ENCODE results near the gene SH2D5. TPM values are rescaled to one million over a fixed set of nuclear protein-coding genes. Genes with fewer than 3 reads are reported as not detected.
A peak's percentile ranks its signal among the peaks of the same experiment; 100 is the strongest.

Gene SH2D5
- total RNA-seq, 1 experiment from 2014 or later: 14.0 TPM

DNA sequence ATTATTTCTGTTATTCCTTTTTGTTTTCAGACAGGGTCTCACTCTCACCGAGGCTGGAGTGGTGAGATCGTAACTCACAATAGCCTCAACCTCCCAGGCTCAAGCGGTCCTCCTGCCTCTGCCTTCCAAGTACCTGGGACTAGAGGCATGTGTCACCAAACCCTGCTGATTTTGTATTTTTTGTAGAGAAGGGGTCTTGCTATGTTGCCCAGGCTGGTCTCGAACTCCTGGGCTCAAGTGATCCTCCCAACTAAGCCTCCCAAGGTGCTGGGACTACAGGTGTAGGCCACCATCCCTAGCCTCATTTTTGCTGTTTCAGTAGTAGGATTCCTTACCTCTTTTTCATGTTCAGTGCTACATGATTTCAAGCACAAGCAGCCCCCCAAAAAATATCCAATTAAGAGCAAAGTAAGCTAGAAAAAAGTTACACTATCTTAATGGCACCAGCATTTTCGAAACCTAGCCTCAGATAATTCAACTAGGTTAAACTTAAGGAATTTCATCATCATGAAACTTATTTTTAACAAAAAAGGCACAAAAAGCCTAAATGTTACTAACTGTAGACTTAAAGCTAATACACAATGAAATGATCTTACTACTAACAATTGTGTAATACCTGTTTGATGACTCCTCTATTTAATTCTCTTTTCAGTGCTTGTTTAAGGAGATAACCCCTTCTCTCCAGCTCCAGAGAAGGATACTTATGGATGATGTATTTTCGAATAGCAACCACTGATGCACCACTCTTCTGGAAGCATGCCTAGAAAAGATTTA lies 38.0 kb upstream of the SH2D5 start:
- DNase-seq (ENCODE audit: unreplicated experiment): no peak
- Mint-ChIP-seq H3K9me3 (ENCODE audit: unreplicated experiment) (no peaks in the 10 kb centered on the region), H3K4me1 (ENCODE audit: insufficient read depth, unreplicated experiment) (no peaks in the 10 kb centered on the region), H3K27me3 (ENCODE audit: insufficient read depth, unreplicated experiment) (no peaks in the 10 kb centered on the region), H3K27ac (ENCODE audit: low read depth, unreplicated experiment) (peak overlapping the region; percentile 67), H3K36me3 (ENCODE audit: insufficient read depth, unreplicated experiment) (peaks cover 92% of the 10 kb centered on the region), H3K4me3 (ENCODE audit: unreplicated experiment) (no peak overlapping the region)
- BruUV-seq (replicated peaks): no TSS peak
- TF ChIP-seq, protein P1, sequence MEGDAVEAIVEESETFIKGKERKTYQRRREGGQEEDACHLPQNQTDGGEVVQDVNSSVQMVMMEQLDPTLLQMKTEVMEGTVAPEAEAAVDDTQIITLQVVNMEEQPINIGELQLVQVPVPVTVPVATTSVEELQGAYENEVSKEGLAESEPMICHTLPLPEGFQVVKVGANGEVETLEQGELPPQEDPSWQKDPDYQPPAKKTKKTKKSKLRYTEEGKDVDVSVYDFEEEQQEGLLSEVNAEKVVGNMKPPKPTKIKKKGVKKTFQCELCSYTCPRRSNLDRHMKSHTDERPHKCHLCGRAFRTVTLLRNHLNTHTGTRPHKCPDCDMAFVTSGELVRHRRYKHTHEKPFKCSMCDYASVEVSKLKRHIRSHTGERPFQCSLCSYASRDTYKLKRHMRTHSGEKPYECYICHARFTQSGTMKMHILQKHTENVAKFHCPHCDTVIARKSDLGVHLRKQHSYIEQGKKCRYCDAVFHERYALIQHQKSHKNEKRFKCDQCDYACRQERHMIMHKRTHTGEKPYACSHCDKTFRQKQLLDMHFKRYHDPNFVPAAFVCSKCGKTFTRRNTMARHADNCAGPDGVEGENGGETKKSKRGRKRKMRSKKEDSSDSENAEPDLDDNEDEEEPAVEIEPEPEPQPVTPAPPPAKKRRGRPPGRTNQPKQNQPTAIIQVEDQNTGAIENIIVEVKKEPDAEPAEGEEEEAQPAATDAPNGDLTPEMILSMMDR (IDR thresholded peaks at IDR 0.05; ENCODE audit: unreplicated experiment): no peak
- intact Hi-C loops (cut with micrococcal nuclease): no loop called here
- ChIA-PET CTCF (interaction anchor here (0.5 kb wide), 2 partner anchors 15 to 1675 kb away, joined by 3 read pairs; no protein-coding TSS in a partner anchor), POLR2A (interaction anchor here (0.6 to 2.1 kb wide), 4 partner anchors 14 to 74 kb away, joined by 3 to 8 read pairs (median 4); partner anchors contain the start of gene HP1BP3)

DNA sequence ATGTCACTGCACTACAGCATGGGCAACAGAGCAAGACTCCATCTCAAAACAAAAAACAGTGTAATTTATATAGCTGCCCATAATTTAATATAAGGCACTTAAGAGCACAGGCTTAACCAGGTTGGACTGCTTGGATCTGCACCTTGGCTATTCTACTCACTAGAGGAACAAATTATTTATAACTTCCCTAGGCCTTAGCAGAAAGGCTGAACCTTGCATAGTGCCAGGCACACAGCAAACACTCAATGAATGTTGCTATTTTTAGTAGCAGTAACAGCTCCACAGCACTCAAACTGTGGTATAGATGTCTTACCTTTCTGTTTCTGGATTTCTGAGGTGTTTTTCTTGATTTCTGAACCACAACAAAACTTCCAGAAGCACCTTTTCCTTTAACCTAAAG lies 34.8 kb upstream of the SH2D5 start:
- intact Hi-C loops (cut with micrococcal nuclease): no loop called here
- H3K4me1 Mint-ChIP-seq (ENCODE audit: insufficient read depth, unreplicated experiment): no peaks in the 10 kb centered on the region

DNA sequence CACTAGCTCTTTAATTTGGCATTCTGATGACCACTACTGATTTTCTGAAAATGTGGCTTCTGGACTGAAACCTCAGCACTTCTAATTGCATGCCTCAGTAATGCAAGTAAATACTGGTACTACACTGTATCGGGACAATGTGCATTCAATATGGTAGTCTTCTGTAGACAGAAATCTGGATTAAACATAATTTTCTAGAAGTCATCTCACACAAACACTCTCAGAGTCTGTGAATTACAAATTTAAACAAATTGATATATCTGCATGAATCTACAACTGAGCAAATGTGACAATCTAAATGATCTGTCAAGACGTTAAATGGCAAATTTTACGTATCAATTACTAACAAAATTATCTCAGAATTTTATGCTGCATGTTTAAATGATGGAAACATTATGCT lies 30.9 kb upstream of the SH2D5 start:
- POLR2A ChIA-PET: interaction anchor here (0.9 to 1.1 kb wide), 3 partner anchors 11 to 432 kb away, joined by 3 to 4 read pairs (median 4); no protein-coding TSS in a partner anchor
- no TSS peak for BruUV-seq (replicated peaks)
- H3K9me3 Mint-ChIP-seq (ENCODE audit: unreplicated experiment): no peaks in the 10 kb centered on the region
- H3K4me3 Mint-ChIP-seq (ENCODE audit: unreplicated experiment): no peak overlapping the region
- no peak overlapping the region for H3K27ac Mint-ChIP-seq (ENCODE audit: low read depth, unreplicated experiment)
- TF ChIP-seq, protein P1 (IDR thresholded peaks at IDR 0.05; ENCODE audit: unreplicated experiment): no peak
- peaks cover 100% of the 10 kb centered on the region for H3K36me3 Mint-ChIP-seq (ENCODE audit: insufficient read depth, unreplicated experiment)
- H3K27me3 Mint-ChIP-seq (ENCODE audit: insufficient read depth, unreplicated experiment): no peaks in the 10 kb centered on the region
- CTCF ChIA-PET: interaction anchor here (0.7 to 0.9 kb wide), 2 partner anchors 66 to 178 kb away, joined by 3 read pairs; no protein-coding TSS in a partner anchor
- intact Hi-C loops (cut with micrococcal nuclease): no loop called here
- no peak for DNase-seq (ENCODE audit: unreplicated experiment)
- no peaks in the 10 kb centered on the region for H3K4me1 Mint-ChIP-seq (ENCODE audit: insufficient read depth, unreplicated experiment)

More for the DNA sequence above, 34.8 kb upstream of the SH2D5 start:
- H3K27me3 Mint-ChIP-seq (ENCODE audit: insufficient read depth, unreplicated experiment): no peaks in the 10 kb centered on the region
- H3K9me3 Mint-ChIP-seq (ENCODE audit: unreplicated experiment): no peaks in the 10 kb centered on the region
- DNase-seq (ENCODE audit: unreplicated experiment): no peak
- ChIA-PET CTCF (interaction anchor here (1.8 kb wide), 1 partner anchor 15 kb away, joined by 8 read pairs; no protein-coding TSS in a partner anchor), POLR2A (interaction anchor here (0.7 to 1.4 kb wide), 4 partner anchors 10 to 169 kb away, joined by 3 to 6 read pairs (median 4); no protein-coding TSS in a partner anchor)
- H3K4me3 Mint-ChIP-seq (ENCODE audit: unreplicated experiment): no peak overlapping the region
- peaks cover 99% of the 10 kb centered on the region for H3K36me3 Mint-ChIP-seq (ENCODE audit: insufficient read depth, unreplicated experiment)
- no TSS peak for BruUV-seq (replicated peaks)
- no peak overlapping the region for H3K27ac Mint-ChIP-seq (ENCODE audit: low read depth, unreplicated experiment)
- TF ChIP-seq, protein P1 (IDR thresholded peaks at IDR 0.05; ENCODE audit: unreplicated experiment): no peak

DNA sequence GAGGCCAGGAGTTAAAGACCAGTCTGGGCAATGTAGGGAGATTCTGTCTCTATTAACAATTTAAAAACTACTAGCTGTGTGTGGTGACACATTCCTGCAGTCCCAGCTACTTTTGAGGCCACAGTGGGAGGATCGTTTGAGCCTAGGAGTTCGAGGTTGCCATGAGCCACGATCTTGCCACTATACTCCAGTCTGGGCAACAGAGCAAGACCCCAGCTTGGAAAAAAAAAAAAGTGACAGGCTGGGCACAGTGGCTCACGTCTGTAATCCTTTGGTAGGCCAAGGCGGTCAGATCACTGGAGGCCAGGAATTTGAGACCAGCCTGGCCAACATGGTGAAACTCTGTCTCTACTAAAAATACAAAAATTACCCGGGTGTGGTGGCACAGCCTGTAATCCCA lies 27.8 kb upstream of the SH2D5 start:
- no peaks in the 10 kb centered on the region for H3K4me1 Mint-ChIP-seq (ENCODE audit: insufficient read depth, unreplicated experiment)
- CTCF ChIA-PET: no interaction called here
- BruUV-seq (replicated peaks): no TSS peak
- no peak overlapping the region for H3K27ac Mint-ChIP-seq (ENCODE audit: low read depth, unreplicated experiment)
- intact Hi-C loops (cut with micrococcal nuclease): no loop called here
- H3K4me3 Mint-ChIP-seq (ENCODE audit: unreplicated experiment): no peak overlapping the region
- H3K9me3 Mint-ChIP-seq (ENCODE audit: unreplicated experiment): no peaks in the 10 kb centered on the region
- no peak for DNase-seq (ENCODE audit: unreplicated experiment)
- H3K36me3 Mint-ChIP-seq (ENCODE audit: insufficient read depth, unreplicated experiment): peaks cover 100% of the 10 kb centered on the region
- no peaks in the 10 kb centered on the region for H3K27me3 Mint-ChIP-seq (ENCODE audit: insufficient read depth, unreplicated experiment)
- POLR2A ChIA-PET: interaction anchor here (0.9 kb wide), 1 partner anchor 26 kb away, joined by 3 read pairs; no protein-coding TSS in a partner anchor
- TF ChIP-seq, protein P1 (IDR thresholded peaks at IDR 0.05; ENCODE audit: unreplicated experiment): no peak

Measured in MCF 10A (cell line).